ENCODE results near the gene TRIM27.

GRCh38 chr6:28856620-28857005, 67.2 kb downstream of the TRIM27 start:
- TF ChIP-seq RXRA (IDR thresholded peaks at IDR 0.05): no peak
- TF ChIP-seq SP1 (IDR thresholded peaks at IDR 0.05): no peak
- TF ChIP-seq CTCF (IDR thresholded peaks at IDR 0.05; ENCODE audit: low read depth, low read length, missing input control): no peak
- TF ChIP-seq GABPA (IDR thresholded peaks at IDR 0.05 in 1 of 2, conservative IDR thresholded peaks at IDR 0.05 in 1 of 2): no peak
- no peak for TF ChIP-seq ATF3 (IDR thresholded peaks at IDR 0.05)
- no peak for TF ChIP-seq MAX (IDR thresholded peaks at IDR 0.05)
